B cell (primary cell): ENCODE data around the gene PIK3R1. TPM values are rescaled to one million over a fixed set of nuclear protein-coding genes. Genes with fewer than 3 reads are reported as not detected.

Source experiments
- ATAC-seq: fragments of 200-7000 bp; cut with Tn5 transposase; one replicate; pipeline ENCODE4 v1.10.0; 2021; ENCODE audit warnings: low read depth, mild to moderate bottlenecking, moderate number of reproducible peaks, moderate library complexity
- CTCF ChIA-PET: fragments of 350-600 bp; sonication (Branson Sonifier 250); formaldehyde crosslinking; loops from one replicate; lab custom pipeline; 2021; ENCODE audit warnings: antibody characterized with exemption, inconsistent platforms; lab: Charles Lee
- POLR2A ChIA-PET: fragments of 350-600 bp; sonication (Branson Sonifier 250); formaldehyde crosslinking; loops from one replicate; lab custom pipeline; 2021; ENCODE audit warnings: antibody characterized with exemption; lab: Charles Lee
- DNase-seq: peaks from one replicate; pipeline ENCODE4 v3.0.0; 2013
- H2AFZ ChIP-seq: 2 replicates; pipeline ENCODE4 v1.6.1; 2012; ENCODE audit warnings: mild to moderate bottlenecking, low read depth, low read length; ENCODE audit not compliant: insufficient read depth, poor library complexity, severe bottlenecking
- H3K27ac ChIP-seq, 2 donors: 1 replicate in 1 of 2; 2 replicates in 1 of 2; pipeline ENCODE4 v1.5.1; 2012 to 2013; ENCODE audit warnings: low read length in 2 of 2, mild to moderate bottlenecking in 2 of 2, moderate library complexity in 1 of 2
- H3K27me3 ChIP-seq, 4 experiments: fragments of 200-600 bp in 1 of 4; sonication (generic) in 1 of 4; replicated peaks in 1 of 4; 1 replicate in 2 of 4; 2 replicates in 2 of 4; pipeline versions ENCODE4 v1.6.1 to v1.7.0; 2013 to 2016; ENCODE audit warnings: low read length in 3 of 4, mild to moderate bottlenecking in 2 of 4, mixed read lengths in 1 of 4, moderate library complexity in 1 of 4; ENCODE audit not compliant: insufficient read depth in 4 of 4, control insufficient read depth in 3 of 4; ENCODE audit errors: control extremely low read depth in 1 of 4
- H3K36me3 ChIP-seq, 2 experiments: replicated peaks in 1 of 2; 1 replicate in 1 of 2; 2 replicates in 1 of 2; pipeline versions ENCODE4 v1.6.1 to v1.7.1; 2013; ENCODE audit warnings: low read length in 1 of 2; ENCODE audit not compliant: insufficient read depth in 2 of 2, control insufficient read depth in 1 of 2; ENCODE audit errors: control extremely low read depth in 1 of 2, extremely low read depth in 1 of 2
- H3K4me1 ChIP-seq, 2 donors: fragments of 200-600 bp in 1 of 2; sonication (generic) in 1 of 2; 1 replicate in 1 of 2; 2 replicates in 1 of 2; pipeline versions ENCODE4 v1.5.1 to v1.6.1; 2013 to 2017; ENCODE audit warnings: low read length in 2 of 2; ENCODE audit not compliant: control insufficient read depth in 2 of 2, insufficient read depth in 2 of 2
- H3K4me2 ChIP-seq: replicated peaks from 2 replicates; pipeline ENCODE3; 2012; ENCODE audit warnings: mild to moderate bottlenecking, low read depth, low read length; ENCODE audit not compliant: poor library complexity, severe bottlenecking
- H3K4me3 ChIP-seq, 5 experiments: fragments of 200-600 bp in 1 of 5; sonication (generic) in 1 of 5; 1 replicate in 3 of 5; 2 replicates in 2 of 5; pipeline versions ENCODE4 v1.5.1 to v1.7.0; 2011 to 2016; ENCODE audit warnings: low read length in 4 of 5, mild to moderate bottlenecking in 4 of 5, low read depth in 2 of 5, control low read depth in 1 of 5, moderate library complexity in 1 of 5; ENCODE audit not compliant: insufficient read depth in 1 of 5; ENCODE audit errors: control extremely low read depth in 1 of 5, extremely low read depth in 1 of 5
- H3K79me2 ChIP-seq: fragments of 200-600 bp; sonication (generic); one replicate; pipeline ENCODE4 v1.6.0; 2016; ENCODE audit warnings: low read length; ENCODE audit not compliant: control insufficient read depth, insufficient read depth
- H3K9ac ChIP-seq: fragments of 200-600 bp; sonication (generic); 2 replicates; pipeline ENCODE4 v1.6.1; 2017; ENCODE audit warnings: mild to moderate bottlenecking, low read length, moderate library complexity
- H3K9me3 ChIP-seq, 3 donors: one replicate each; pipeline versions ENCODE4 v1.6.1 to v1.7.1; 2013; ENCODE audit warnings: low read length in 2 of 3; ENCODE audit not compliant: control insufficient read depth in 2 of 3, insufficient read depth in 1 of 3; ENCODE audit errors: control extremely low read depth in 1 of 3
- H4K20me1 ChIP-seq: 2 replicates; pipeline ENCODE4 v1.6.0; 2012; ENCODE audit warnings: mild to moderate bottlenecking, low read length; ENCODE audit not compliant: insufficient read depth, control insufficient read depth, poor library complexity, severe bottlenecking
- H3K27ac Mint-ChIP-seq: one replicate; pipeline ENCODE4 v1.8.0; 2021; ENCODE audit warnings: mixed read lengths
- H3K27me3 Mint-ChIP-seq: one replicate; pipeline ENCODE4 v1.8.0; 2021; ENCODE audit warnings: mixed read lengths
- H3K4me1 Mint-ChIP-seq: one replicate; pipeline ENCODE4 v1.8.0; 2021; ENCODE audit warnings: mixed read lengths
- H3K4me3 Mint-ChIP-seq: one replicate; pipeline ENCODE4 v1.8.0; 2021; ENCODE audit warnings: mixed read lengths
- H3K9me3 Mint-ChIP-seq: one replicate; pipeline ENCODE4 v1.8.0; 2022; ENCODE audit warnings: mixed read lengths; ENCODE audit not compliant: insufficient read depth
- CTCF ChIP-seq: fragments of 200-600 bp; IDR thresholded peaks from one replicate; pipeline ENCODE4 v1.8.0; 2022; ENCODE audit warnings: antibody characterized with exemption, mild to moderate bottlenecking
- EZH2 ChIP-seq: IDR thresholded peaks from 2 replicates; pipeline ENCODE4 v1.6.1; 2012; ENCODE audit warnings: borderline replicate concordance, low read depth, mild to moderate bottlenecking, moderate library complexity, low read length; ENCODE audit not compliant: insufficient read depth, poor library complexity, severe bottlenecking
- WGBS: methylation state at CpG from one replicate; pipeline ENCODE4 v1.1.5; 2013; ENCODE audit warnings: missing lambda C conversion rate; ENCODE audit not compliant: insufficient coverage; 5-methylcytosine and 5-hydroxymethylcytosine counted together
- intact Hi-C: fragments of 100-400 bp; cut with micrococcal nuclease; formaldehyde crosslinking; loops from one replicate; pipeline ENCODE4 v1.10.0; 2022
- polyA plus RNA-seq: library from polyadenylated mRNA; depleted of rRNA; stranded (reverse); fragments of >200 nt; gene quantifications from 2 replicates; pipeline ENCODE4 v1.2.3, GENCODE V29; 2012
- total RNA-seq, 2 donors: library from RNA; stranded (reverse); fragments of 120-200 nt in 1 of 2; gene quantifications; 1 replicate in 1 of 2; 2 replicates in 1 of 2; pipeline versions ENCODE4 v1.2.3 to v1.2.4, GENCODE V29; 2013 to 2022

PIK3R1 gene
- total and polyA plus RNA-seq, 2 donors (not counting 1 experiment from before 2014, with no cell fraction given) = 5.6 to 63.8 TPM

DNA sequence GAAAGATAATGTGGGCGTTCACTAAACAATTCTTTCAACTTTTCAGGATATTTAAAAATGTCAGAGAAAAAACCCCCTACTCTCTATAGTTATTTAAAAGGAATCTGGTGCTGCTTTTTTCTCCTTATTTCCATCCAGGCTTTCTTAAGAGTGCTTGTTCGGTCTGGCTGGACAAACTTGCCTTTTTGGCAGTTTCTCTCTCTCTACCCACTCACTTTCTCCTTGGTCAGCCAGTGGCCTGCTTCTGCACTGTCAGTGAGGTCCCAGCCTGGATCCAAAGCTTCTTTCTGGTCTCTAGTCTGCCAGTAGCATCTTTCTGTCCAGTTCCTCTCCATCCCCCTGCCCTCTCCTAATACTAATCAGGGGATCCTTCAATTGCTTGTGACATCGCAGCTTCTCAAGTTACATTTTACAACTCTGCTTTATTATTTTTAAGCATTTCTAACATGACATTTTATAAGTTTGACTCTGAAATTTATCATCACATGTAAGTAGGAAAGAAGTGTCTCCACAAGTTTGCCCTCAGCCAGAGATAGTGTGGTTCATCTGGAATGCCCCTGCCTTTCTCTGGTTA lies 50.4 kb downstream of the PIK3R1 start:
- POLR2A ChIA-PET = no interaction called here
- CTCF ChIA-PET = interaction anchor here (3.0 to 8.2 kb wide), 2 partner anchors 13 to 1020 kb away, joined by 17 to 82 read pairs; no protein-coding TSS in a partner anchor
- peak overlapping the region; percentile 23 for H3K27ac Mint-ChIP-seq

More for the DNA sequence above, 50.4 kb downstream of the PIK3R1 start:
- no peak overlapping the region for H3K9ac ChIP-seq
- no peak for DNase-seq
- no peak for TF ChIP-seq EZH2
- TF ChIP-seq CTCF = no peak
- H2AFZ ChIP-seq = no peak overlapping the region
- intact Hi-C loops = no loop called here
- H3K27me3 Mint-ChIP-seq = no peaks in the 10 kb centered on the region
- H3K79me2 ChIP-seq = peaks cover 69% of the 10 kb centered on the region
- H4K20me1 ChIP-seq = peaks cover 13% of the 10 kb centered on the region
- H3K4me1 ChIP-seq = peaks cover 26 to 42% of the 10 kb centered on the region in 2 donors
- H3K4me2 ChIP-seq = no peak overlapping the region
- peak overlapping the region in 1 of 2 donors; percentile 39 for H3K27ac ChIP-seq
- H3K4me3 Mint-ChIP-seq = no peak overlapping the region
- H3K27me3 ChIP-seq = no peaks in the 10 kb centered on the region
- 91% methylated on average over 1 of the region's 3 CpGs for WGBS
- peaks cover 71% of the 10 kb centered on the region for H3K4me1 Mint-ChIP-seq
- no peak for ATAC-seq
- H3K9me3 Mint-ChIP-seq = no peaks in the 10 kb centered on the region
- H3K4me3 ChIP-seq = no peak overlapping the region
- peaks cover 0 to 1% of the 10 kb centered on the region in 2 experiments for H3K36me3 ChIP-seq
- no peaks in the 10 kb centered on the region for H3K9me3 ChIP-seq
